Forelimb muscle (tissue), 1 donor: ENCODE data around the gene P3H3. TPM values are rescaled to one million over a fixed set of nuclear protein-coding genes. Genes with fewer than 3 reads are reported as not detected.

Source experiments
- DNase-seq: peaks from one replicate; pipeline ENCODE4 v3.0.0-alpha.2; 2013; ENCODE audit warnings: low read depth
- polyA plus RNA-seq: library from polyadenylated mRNA; unstranded; fragments of 120-200 nt; gene quantifications from one replicate; pipeline ENCODE4 v1.2.1, GENCODE V29; 2013; ENCODE audit not compliant: insufficient read length

P3H3 gene
- polyA plus RNA-seq, 1 donor, result 40.3 TPM

GRCh38 chr12:6826734-6827436 lies 1.3 kb upstream of the P3H3 start:
- DNase-seq, result no peak

DNA sequence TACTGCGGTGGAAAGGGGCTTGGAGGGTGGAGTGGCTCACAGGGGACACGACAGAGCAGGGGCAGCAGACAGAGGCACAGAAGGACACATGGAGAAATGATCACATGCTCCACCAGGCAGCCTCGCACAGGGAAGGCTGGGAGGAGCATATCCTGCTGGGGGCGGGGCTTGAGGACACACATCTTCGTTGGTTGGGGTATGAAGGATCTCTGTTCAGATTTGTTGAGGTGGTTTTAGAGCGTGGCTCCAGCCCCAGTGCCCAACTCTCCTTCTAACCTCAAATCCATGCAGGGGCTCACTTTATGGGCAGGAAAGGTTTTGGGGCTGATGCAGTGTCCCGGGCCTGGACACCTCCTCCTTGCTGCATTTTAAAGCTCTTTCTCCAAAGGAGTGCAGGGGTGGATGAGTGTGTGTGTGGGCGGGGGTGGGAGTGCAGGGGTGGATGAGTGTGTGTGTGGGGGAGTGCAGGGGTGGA lies 733 bp upstream of the P3H3 start:
- DNase-seq, result peak; percentile 32

DNA sequence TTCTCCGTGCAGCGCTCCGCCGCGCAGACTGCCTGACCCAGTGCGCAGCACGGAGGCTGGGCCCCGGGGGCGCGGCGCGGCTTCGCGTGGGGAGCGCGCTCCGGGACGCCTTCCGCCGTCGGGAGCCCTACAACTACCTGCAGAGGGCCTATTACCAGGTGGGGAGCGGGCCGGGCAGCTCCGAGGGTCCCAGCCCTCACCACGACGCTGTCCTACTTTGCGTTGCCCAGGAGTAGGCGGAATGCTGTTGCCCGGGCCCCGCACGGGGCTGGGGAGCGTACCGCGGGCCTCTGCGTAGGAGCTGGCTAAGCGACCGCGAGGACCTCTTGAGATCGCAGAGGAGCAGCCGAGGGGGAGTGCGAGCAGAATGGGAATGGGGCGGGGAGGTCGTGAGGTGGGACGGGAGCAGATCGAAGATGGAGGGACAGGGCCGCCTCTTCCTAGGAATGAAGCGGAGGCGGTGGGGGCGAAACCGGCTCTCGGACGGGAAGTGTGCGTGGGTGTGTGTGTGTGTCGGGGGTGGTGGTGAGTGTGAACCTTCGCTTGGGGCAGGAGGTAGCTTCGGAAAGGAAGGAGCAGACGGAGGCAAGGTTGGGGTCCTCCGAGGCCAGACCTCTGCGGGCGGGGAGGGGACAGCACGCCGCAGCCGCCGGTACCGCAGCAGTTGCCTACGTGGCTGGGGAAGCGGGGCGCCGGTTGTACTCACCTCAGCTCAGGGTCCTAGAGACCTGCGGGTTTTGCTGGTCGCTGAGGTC lies 751 bp downstream of the P3H3 start:
- DNase-seq, result no peak

DNA sequence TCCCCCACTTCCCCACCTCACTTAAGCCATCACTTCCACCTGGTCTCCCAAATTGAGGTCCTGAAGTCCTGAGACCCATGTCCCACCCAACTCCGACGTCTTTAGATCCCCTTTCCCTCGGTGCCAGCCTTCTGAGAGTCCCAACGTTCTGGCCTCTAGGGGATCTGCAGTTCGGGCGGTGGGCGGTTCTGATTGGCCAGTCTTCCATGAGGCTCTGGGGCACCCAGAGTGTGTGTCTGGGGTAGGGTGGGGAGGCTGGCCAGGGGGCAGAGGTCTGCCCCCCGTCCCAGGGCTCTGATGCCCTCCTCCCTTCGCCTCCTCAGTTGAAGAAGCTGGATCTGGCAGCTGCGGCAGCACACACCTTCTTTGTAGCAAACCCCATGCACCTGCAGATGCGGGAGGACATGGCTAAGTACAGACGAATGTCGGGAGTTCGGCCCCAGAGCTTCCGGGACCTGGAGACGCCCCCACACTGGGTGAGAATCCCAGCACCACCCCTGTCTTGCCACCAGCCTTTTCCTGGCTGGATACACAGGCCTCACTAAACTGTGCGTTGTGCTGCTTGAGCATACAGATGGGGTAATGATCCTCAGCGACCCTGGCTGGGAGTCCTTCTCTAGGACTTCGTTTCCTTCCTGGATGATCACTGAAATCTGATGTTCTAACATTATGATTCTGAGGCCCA lies 1.5 kb downstream of the P3H3 start:
- DNase-seq, result no peak

DNA sequence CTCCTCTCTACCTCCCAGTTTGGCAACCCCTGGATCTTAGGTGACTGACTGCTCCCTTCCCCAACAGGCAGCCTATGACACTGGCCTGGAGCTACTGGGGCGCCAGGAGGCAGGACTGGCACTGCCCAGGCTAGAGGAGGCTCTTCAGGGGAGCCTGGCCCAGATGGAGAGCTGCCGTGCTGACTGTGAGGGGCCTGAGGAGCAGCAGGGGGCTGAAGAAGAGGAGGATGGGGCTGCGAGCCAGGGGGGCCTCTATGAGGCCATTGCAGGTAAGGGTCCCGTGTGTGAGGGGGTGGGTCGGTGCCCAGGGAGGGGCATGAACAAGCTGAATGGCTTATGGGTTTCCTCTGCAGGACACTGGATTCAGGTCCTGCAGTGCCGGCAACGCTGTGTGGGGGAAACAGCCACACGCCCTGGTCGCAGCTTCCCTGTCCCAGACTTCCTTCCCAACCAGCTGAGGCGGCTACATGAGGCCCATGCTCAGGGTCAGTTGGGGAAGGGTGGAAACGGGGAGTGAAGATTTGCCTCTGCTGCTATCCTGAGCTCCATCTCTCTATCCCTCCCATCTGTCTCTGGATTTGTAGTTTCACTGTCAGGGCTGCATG lies 2.2 kb downstream of the P3H3 start:
- no peak for DNase-seq

GRCh38 chr12:6830999-6831398 lies 2.8 kb downstream of the P3H3 start:
- DNase-seq, result no peak

- DNase-seq, result no peak
Observed at GRCh38 chr12:6831450-6831995, 3.3 kb downstream of the P3H3 start.

- no peak for DNase-seq
Observed at GRCh38 chr12:6832125-6832524, 3.9 kb downstream of the P3H3 start.

GRCh38 chr12:6833189-6833890 lies 5.1 kb downstream of the P3H3 start:
- DNase-seq, result no peak

- no peak for DNase-seq
Observed at GRCh38 chr12:6834254-6834653, 6.0 kb downstream of the P3H3 start.

DNA sequence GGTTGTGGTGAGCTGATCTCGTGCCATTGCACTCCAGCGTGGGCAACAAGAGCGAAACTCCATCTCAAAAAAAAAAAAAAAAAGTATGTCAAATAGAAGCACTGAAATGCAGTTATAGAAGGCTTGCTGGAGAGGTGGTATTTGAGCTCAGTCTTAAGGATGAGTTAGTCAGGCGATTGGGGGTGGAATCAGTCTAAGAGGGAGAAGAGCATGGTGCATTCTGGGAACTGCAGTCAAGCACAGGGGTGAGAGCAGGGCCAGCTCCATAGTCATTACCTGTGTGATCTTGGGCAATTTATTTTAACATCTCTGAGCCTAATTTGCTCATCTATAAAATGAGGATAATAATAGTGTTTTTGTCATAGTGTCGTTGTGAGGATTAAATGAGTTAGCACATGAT lies 6.7 kb downstream of the P3H3 start:
- DNase-seq, result no peak

GRCh38 chr12:6836851-6837250 lies 8.6 kb downstream of the P3H3 start:
- DNase-seq, result no peak

GRCh38 chr12:6837370-6838060 lies 9.3 kb downstream of the P3H3 start:
- no peak for DNase-seq

DNA sequence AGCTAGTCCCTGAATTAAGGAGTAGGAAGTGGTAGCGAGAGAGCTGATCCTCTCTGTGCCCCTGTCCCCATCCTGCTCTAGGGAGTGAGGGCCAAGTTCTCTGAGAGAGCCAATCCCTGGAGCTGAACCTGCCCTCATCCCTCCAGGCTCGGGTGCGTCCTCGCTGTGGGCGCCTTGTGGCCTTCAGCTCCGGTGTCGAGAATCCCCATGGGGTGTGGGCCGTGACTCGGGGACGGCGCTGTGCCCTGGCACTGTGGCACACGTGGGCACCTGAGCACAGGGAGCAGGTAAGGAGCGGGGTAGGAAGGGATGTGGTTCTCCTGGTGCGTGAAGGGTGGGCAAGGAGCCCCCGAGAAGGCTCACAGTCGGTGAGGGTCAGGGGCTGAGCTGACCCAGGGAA lies 10.6 kb downstream of the P3H3 start:
- no peak for DNase-seq

DNA sequence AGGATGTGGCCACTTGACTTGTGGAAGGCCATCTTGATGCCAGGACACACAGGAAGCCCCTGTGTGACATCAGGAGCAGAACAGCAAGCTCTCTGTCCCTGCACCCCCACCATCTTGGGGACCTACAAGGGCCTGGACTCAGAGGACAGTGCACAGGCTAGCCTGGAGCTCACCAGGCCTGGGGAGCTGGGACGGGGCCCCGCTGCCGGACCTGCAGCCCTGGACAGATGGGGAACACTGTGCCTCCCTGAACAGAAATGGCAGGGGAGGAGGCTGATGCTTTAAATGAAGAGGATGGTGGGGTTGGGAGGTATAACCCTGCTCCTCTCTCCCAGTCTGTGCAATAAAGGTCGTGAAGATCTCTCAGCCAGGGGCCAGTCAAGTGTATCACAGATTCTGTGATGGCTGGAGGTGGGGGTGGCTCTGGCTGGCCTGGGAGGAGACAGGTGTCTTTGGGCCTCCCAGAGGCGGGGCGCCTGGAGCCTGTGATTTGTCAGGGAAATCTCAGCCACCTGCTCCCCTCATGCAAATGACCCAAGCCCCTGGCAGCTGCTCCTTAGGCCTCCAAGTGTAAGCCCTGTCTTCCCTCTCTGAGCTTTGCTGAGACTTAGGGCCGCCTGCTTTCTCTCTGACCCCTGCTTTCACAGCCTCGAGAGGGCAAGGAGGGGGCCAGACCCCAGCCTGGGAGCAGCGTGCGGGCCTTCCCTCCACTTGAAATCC lies 11.4 kb downstream of the P3H3 start:
- no peak for DNase-seq

DNA sequence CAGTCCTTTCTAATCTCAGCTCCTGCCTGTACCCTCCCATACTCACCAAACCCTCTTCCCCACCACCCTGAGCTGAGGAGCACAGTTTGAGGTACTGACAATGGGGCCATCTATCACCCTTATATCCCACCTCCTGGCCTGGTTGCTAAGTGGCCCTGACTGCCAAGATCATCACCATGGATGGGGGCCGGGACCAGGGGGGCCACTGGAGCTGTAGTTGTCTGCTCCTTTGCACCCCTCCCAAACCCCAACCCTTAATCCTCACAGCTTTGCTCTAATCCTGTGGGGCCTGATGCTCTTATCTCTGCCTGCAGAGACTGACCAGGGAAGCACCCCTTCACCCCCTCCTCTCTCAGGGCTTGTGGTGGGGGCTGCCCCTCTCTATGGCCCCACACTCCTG lies 12.1 kb downstream of the P3H3 start:
- DNase-seq, result no peak

DNA sequence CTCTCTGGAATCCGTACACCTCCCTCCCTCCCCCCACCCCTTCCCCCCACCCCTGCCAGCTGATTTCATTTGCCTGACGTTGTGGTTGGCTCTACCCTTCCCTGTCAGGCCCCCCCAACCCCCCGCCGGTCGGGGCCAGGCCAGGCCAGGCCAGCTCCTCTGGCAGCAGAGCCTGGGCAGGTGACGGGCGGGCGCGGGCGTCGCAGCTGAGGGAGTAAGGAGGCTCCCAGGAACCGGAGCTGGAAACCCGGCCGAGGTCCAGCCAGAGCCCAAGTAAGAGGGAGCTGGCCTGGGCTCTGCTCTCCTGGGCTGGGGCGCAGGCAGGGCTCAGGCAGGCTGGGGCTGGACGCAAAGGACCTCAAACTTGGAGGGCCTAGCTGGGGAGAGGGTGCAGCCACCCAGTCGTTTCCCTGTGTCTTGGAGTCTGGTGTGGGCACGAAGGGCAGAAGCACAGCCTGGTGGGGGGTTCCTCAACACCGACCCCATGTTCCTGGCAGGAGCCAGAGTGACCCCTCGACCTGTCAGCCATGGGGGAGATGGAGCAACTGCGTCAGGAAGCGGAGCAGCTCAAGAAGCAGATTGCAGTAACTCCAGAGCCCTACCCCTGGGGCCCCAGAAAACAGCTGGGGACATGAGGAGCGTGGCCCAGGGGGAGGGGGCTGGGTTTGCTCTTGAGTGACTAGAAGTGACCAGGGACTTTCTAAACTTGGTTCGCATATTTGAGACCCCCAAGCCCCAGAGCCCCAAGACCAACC lies 12.7 kb downstream of the P3H3 start, which contains the start of gene GNB3:
GNB3 (plus strand) TSS at position 165 of the 755 bp plus-strand sequence; CDS start at position 528, 363 bp downstream.
- no peak for DNase-seq

DNA sequence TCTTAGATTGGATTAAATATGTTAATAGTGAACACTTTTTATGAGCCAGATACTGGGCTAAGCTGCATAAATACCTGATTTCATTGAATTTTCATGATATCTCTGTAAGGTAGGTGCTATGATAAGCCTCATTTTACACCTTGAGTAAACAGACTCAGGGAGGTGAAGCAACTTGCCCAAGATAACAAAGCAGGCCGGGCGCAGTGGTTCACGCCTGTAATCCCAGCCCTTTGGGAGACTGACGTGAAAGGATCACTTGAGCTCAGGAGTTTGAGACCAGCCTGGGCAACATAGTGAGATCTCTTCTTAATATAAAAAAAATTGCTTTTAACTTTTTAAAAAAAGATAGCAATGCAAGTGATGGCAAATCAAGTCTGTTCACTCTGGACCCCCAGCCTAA lies 13.9 kb downstream of the P3H3 start:
- DNase-seq, result no peak
